Stimulated activated CD8-positive, alpha-beta memory T cell treated with anti-CD3 and anti-CD28 coated beads, Interleukin-7, amount 100 ng/mL, for 48 hours (primary cell): Measurements from ENCODE around the gene NR4A1.

Experiments
- DNase-seq, 2 donors: peaks; one replicate each; pipeline ENCODE4 v3.0.0-alpha.2; 2020; ENCODE audit warnings: low read depth in 1 of 2; ENCODE audit errors: extremely low read depth in 1 of 2

NR4A1 gene

DNA sequence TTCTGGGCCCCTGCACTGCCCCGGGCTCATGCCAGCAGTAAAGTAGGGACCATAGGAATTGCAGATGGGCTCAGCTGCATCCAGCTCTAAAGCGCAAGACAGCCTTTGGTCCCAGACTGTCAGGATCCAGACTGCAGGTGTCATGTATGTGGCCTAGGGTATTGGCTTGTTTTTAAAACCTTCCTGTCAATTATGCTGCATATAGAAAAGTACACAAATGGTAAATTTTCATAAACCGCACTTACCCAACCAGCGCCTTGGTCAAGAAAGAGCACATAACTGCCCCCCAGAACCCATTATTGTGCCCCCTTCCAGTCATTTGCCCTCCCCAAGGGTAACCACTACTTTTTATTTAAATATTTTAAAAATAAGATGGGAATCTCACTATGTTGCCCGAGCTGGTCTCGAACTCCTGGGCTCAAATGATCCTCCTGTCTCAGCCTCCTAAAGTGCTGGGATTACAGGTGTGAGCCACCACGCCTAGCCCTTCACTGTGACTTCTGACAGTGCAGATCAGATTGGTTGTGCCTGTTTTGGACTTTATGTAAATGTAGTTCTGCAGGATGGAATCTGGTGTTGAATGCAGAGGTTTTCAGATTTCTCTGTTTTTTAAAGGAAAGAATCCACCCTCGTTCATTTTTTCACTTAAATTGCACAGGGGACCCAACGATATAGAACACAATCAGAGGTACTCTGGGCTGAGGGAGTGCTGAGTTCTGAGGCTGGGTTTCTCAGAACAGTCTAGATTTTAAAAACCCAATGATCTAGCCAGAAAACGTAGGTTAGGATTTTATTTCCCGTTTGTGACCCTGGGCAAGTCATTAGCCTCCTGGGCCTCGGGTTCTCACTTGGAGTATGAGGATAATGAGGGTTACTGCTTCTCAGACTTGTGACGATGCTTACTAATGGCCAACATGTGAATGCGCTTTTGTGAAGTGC is 6.7 kb downstream of the NR4A1 start:
- no peak for DNase-seq

DNA sequence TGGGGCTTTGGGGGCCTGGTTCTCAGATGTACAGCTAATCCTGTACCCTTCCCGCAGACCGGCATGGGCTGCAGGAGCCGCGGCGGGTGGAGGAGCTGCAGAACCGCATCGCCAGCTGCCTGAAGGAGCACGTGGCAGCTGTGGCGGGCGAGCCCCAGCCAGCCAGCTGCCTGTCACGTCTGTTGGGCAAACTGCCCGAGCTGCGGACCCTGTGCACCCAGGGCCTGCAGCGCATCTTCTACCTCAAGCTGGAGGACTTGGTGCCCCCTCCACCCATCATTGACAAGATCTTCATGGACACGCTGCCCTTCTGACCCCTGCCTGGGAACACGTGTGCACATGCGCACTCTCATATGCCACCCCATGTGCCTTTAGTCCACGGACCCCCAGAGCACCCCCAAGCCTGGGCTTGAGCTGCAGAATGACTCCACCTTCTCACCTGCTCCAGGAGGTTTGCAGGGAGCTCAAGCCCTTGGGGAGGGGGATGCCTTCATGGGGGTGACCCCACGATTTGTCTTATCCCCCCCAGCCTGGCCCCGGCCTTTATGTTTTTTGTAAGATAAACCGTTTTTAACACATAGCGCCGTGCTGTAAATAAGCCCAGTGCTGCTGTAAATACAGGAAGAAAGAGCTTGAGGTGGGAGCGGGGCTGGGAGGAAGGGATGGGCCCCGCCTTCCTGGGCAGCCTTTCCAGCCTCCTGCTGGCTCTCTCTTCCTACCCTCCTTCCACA is 7.6 kb downstream of the NR4A1 start:
- no peak for DNase-seq

DNA sequence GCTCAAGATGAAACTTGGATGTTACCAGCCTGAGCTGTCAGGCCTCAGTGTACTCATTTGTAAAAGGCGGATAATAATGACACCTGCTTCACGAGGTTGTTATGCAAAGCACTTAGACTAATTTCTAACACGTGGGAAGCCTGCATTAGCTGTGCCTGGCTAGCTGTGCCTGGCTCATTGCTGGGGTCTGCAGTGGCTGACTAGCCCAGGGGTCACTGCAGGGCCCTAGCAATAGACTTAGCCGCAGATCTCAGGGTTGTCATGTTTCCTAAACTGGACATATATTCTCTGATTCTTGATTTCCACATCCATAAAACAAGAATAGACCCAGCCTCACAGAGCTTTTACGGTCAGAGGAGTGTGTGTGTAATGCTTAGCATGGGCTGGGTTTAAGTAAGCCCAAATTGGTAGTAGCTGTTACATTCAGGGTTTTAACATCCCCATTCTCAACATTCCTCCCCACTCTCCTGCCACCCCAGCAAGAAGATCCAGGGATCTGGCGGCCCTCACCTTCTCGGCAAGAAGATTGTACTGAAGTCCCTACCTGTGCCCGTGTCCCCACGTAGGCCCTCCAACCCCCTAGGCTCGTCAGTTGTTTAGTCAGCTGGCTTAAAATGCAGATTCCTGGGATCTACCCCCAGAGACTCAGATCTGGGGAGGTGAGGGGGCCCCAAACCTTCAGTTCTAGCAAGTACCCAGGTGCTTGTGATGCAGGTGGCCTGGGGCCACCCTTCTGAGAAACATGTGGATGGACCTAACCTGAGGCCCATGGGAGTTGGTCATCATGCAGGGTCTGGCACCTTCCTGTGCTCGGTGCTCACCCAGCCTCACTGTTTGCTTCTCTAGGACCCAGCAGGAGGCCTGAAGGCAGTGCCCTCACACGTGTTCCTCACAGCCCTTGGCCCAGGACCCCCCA is 8.6 kb downstream of the NR4A1 start:
- no peak for DNase-seq

DNA sequence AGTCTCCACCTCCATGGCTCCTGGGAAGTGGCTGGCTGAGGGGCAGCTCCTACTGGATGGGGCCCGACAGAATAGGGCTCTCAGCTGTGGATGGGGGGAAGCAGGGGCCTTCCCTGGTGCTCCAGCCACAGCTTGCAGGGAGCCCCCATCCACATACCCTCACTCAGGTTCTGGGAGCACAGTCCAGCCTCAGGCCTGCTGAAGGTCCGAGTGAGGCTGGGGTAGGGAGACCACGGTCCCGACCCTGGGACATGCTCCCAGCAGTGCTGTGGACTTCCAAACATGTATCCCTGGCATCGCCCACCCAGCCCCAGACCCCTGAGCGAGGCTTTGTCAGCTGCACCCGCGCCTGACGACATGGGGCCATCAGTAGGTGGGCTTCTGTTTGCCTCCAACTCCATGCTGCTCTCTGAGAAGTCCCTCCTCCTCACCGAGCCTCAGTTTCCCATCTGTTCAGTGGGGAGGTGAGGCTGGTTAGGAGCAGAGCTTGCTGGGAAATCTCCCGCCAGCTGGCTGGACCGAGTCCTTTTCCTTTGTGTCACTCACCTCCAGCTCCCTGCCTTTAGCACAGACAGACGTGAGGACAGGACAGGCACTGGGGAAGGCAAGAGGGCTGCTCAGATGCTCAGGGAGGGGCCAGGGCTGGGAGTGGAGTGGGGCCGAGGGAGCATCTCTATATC is 9.4 kb downstream of the NR4A1 start:
- no peak for DNase-seq

DNA sequence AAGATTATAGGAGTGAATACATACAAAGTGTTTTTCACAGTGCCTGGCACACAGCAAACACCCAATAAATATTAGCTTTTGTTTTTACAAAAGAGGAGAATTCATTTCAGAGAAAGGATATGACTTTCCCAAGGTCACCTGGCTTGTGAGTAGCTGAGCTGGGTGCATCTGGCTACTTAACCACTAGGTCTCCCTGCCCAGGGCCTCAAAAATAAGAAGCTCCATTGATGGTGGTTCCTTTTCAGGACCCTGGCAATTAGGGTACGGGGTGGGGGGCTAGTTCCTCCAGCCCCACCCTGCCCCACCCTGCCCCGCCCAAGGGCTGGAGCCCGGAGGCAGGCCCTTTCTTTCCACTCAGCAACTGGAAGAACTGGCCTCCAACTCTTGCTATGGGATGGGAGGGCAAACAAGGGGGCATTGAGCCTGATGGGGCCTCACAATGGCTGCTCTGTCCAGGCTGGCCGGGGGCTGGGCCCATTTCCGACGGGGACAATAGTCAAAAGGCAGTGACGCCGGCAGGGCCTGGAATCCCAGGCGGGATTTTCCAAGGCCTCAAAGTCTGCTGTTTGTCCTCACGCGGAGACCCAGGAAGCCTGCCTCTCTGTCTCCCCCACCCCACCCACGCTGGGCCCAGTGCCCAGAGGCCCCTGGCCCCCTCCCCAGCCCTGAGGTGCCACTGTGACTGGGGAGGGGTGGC is 10.4 kb downstream of the NR4A1 start:
- DNase-seq = no peak

DNA sequence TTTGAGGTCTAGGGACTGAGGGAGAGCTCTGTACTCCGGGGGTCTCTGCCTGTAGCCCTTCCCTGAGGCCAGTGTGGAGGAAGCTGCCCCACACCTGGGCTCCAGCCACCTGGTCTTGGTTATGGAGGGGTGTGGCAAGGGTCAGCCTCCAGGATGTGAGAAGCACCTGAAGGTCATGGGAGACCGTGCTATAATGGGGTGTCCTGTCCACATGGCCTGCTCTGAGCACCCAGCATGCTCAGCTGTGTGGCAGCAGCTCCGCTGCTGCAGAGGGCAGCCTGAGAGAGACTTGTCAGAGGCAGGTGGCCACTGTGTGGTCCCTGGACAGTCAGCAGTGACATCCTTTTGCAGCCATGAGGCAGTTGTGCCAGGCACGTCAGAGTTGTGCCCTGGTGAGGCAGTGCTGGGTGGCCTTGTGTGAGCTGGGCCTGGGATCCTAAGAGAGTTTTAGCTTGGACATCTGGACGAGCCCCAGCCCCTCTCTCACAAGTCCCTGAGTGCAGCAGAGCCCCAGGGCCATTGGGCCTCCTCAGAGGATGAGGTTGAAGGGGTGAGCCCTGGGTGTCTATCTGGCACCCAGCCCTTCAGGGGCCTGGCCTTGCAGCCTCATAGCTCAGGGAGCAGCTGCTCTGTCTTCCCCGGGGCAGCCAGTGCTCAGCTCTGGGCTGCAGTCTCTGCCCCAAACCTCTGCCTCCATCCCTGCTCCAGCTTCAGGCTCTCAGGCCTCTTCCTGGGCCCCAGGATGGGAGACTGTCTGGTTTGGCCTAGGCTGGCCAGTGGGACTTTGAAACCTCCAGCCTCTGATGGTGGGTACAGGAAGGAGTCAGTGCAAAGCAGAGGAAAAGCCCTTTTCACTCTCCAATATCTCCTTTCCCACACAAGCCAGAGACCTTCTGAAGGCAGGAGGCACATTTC is 11.2 kb downstream of the NR4A1 start:
- no peak for DNase-seq

DNA sequence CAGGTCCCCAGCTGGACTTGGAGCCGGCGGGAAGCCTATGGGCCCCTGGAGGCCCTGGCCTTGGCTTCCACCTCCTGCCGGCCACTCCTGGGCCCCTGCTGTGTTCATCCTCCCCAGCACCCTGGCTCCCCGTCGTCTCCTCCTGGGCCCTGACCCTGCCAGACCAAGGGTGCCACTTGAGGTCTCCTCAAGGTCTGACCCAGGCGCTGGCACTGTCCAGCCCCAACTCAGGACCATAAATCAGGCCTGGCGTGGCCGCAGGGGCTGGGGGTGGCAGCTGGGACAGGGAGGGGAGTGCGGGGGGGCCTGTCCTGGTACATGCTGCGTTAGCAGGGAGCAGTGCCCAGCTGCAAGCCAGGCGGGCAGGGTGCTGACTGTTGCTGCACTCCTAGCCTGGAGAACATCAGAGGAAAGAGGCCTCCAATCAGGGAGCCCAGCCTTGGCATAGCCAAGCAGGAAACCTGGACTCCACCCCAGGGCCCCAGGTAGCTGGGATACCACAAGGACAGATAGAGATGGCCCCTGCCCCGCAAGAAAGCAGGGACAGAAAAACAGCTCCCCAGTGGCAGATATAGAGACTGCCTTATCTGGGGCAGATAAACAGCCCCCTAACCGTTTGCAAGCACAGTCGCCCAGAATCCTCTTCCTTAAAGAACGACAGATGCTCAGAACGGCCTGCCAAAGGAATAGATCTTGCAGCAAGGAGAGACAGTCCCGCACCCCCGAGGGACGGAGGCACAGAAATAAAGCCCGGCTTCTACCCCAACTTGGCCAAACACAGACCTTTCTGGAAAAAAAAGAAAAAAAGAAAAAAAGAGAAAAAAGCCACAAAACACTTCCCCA is 12.1 kb downstream of the NR4A1 start:
- DNase-seq = no peak

DNA sequence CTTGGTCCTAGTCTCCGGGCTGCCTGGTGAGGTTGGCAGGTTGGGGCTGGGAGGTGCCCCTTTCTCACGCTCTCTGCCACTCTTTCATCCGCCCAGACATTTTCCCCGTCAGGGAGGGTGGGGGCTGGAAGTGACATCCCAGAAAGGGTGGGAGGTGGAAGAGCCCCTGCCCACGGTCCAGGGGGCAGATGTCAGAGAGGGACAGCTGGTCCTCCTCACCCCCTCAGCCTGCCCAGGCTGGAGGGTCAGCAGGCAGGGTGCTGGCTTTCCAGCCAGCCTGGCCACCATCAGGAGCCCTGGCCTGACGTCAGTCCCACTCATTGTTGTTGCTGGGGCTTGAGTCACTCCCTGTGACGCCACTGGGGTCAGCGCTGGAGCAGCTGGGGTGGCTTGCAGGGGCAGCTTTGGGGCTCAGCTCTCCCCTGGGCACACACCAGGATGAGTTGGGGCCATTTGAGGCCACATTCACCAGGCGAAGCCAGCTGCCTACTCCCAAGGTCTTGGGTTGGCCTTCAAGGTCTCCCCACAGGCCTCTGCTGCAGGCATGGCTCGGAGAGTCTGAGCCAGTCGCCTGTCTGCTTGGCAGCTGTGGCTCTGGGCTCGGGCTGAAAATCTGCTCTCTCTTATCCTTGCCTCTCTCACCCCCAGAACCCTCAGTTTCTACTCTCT is 12.9 kb downstream of the NR4A1 start:
- no peak for DNase-seq

DNA sequence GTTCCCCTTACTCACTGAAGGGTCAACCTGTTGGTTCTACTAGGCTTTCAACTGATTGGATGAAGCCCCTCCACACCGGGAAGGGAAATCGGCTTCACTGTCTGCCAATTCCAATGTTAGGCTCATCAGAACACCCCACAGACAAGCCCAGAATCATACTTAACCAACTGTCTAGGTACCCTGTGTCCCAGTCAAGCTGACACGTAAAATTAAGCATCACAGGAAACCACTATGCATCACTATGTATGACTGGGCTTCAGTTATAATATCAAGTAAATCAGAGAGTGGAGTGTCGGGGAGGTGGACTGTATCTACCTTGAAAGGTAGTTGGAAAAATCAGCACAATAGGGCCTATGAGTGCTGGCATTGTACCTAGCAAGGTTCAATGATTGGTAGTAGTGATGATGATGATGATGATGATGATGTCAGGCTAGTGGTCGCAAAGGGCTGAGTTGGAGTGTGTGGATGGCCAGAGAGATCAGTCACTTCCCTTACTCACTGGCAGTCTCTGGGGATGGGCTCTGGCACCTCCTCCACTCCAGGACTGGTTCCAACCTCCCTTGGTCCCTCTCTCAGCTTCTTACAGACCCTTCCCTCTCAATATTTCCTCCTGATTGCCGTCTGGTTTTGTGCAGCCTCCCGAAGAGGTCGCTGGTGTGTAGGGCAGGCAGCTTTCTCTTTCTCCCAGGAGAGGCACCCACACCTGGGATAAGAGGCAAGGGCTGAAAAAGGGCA is 15.3 kb downstream of the NR4A1 start:
- DNase-seq = no peak

DNA sequence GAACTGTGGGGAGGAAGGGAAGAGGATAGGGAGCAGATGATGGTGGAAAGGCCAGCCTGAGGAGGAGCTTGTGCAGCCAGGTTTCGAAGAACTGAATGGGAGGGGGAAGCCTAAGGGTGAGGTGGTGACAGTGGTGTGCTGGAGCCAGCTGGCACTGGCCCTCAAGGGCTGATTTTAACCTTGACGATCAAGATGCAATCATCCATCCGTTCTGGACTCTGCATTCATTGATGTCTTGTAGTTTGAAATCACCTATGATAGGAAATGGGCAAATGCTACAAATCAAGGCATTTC is 15.8 kb downstream of the NR4A1 start:
- no peak for DNase-seq

DNA sequence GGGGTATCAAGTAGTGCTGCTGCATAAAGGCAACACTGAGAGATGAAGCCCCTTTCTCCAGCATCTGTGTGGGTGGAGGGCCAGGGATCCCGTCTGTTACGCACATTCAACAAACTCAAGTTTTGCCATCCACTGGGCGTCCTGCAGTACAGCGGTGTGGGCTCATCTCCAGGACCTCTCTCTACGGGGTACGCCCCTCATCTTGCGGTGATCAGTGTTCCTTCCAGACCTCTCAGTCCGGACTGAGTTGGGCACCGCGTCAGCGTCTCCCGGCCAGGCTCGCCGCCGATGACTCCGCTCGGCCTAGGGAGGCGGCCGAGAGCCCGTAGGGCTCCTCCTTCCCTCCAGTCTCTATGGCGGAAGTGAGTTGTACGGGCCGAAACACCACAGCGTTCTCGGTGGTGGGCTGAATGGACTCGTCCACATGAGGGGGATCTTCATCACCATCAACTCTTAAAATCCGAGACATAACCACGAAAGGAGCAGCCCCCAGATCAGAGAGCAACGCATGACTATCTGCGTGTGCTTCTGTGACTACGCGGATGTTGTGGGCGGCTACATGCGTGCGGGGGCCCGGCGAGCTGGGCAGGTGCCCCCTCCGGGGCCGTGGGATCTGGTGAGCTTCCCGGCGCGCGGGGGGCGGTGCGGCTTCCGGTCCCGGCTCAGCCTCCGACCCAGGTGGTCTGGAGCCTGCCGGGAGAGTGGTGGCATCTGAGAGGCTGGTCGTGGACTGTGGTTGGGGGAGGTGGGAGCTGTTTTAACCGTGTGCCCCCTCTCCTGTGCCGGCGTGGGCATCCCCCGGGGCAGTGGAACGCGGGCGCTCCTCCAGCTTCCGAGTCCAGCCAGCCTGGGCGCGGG is 18.3 kb downstream of the NR4A1 start, which contains the start of gene ATG101:
ATG101 (plus strand) TSS at position 652 of the 858 bp plus-strand sequence. CDS start 3,673 bp downstream, outside the sequence.
- peak; percentile 67 to 86 for DNase-seq

DNA sequence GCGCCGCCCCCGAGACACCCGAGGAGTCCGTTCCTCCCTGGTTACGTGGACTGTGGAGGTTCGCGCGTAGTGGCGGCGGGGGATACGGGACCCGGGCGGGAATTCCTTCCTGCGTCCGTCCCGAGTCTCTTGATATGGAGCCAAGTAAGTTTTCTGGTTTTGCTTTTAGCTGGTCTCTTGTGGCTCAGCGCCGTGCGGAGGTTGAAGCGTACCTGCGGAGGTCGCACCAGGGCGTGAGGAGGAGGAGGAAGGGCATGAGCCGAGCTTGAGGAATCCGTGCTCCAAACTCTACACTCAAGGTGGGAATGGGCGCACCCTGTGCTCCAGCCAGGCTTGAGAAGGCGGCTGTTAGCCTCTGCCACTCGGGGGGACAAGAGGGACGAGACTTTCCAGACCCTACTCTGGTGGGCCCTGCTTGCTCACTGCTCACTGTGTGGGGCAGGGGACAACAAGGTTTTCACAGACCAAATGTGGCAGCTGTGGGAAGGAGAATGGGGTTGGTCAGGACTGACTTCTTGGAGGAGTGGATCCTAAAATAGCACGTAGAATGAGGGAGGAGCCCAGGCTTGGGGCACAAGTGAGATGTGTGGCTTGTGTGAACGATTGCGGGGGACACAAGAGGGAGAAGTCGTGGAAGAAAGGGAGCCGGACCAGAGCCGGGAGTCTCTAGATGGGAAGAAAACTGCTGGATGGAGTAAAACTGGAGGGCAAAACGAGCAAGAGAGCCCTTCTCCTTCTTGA is 19.1 kb downstream of the NR4A1 start:
- DNase-seq = no peak

DNA sequence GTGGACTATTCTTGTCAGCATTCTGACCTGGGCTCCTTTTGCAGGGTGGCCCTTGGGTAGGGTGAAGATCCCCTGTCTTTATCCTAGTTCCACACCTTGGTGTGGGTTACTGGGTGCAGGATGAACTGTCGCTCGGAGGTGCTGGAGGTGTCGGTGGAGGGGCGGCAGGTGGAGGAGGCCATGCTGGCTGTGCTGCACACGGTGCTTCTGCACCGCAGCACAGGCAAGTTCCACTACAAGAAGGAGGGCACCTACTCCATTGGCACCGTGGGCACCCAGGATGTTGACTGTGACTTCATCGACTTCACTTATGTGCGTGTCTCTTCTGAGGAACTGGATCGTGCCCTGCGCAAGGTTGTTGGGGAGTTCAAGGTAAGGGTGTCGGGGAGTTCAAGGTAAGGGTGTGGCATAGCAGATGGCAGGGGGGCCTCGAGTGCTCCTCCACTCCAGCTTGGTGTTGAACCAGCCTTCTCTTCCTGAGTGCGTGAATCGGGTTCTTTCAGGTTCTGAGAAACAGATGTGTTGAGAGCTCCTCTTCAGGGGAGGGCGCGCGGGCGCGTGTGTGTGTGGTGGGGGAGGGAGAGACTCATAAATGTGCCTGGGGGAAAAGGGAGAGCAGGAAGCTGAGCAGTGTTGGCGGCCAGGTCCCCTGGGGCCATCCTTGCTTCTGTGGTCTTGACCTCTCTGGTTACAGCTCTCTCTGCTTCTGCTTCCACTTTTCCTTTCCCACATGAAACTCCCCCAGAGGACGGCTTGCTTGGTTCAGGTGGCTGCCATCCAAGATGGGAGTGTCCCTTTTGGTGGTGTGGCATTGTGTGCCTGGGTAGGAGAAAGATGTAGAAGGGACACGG is 22.5 kb downstream of the NR4A1 start:
- no peak for DNase-seq

DNA sequence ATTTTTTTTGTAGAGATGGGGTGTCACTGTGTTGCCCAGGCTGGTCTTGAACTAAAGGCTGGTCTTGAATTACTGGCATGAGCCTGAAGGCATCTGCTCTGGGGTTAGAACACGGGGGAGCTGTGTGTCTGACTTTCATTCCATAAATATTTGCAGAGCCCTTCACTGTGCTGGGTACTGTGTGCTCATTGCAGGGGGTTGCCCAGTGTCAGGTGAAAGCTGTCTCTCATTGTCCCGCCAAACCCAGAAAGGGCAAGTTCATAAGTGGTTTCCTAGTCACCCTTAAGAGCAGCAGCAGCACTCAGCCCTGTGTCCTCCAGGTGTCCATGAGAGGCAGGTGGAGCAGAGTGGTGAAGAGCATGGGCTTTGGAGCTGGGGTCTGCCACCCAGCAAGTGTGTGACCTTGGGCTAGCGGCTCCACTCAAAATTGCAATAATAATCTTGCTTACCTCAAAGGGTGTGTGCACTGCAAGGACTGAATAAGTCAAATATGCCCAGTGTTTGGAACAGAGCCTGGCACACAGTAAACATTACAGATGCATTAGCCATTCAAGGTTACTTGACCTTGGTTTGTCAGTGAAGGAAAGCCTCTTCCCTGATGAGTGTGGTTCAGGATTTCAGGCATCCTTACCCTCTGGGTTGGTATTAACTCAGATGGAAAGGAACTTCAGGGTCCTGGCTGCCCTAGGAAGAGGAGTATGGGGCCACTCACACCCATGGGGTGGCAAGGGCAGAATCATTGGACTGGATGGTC is 23.9 kb downstream of the NR4A1 start:
- no peak for DNase-seq
